GM18502 (cell line): ENCODE results near the gene ABCA2.
A peak's percentile ranks its signal among the peaks of the same experiment; 100 is the strongest.

Experiments used
- ATAC-seq: cut with Tn5 transposase; IDR thresholded peaks from one replicate; pipeline ENCODE4 v1.9.1; 2021; ENCODE audit warnings: mild to moderate bottlenecking; ENCODE audit not compliant: unreplicated experiment, poor library complexity

ABCA2 gene

GRCh38 chr9:137002646-137003041, 25.4 kb downstream of the ABCA2 start:
- ATAC-seq, result no peak

- no peak for ATAC-seq
Observed at GRCh38 chr9:137001857-137002645, 26.0 kb downstream of the ABCA2 start.

- ATAC-seq, result peak; percentile 62
Observed at GRCh38 chr9:137000177-137000930, 27.7 kb downstream of the ABCA2 start.

- ATAC-seq, result no peak
Observed at GRCh38 chr9:136997830-136998234, 30.2 kb downstream of the ABCA2 start.

GRCh38 chr9:136997371-136997770, 30.7 kb downstream of the ABCA2 start:
- no peak for ATAC-seq

GRCh38 chr9:136996361-136997292, 31.4 kb downstream of the ABCA2 start, which contains the start of gene CLIC3:
TSS of gene CLIC3 (minus strand) at chr9:136996568. CDS start at chr9:136996543, 25 bp downstream.
- no peak for ATAC-seq

GRCh38 chr9:136995772-136996311, 32.2 kb downstream of the ABCA2 start:
- no peak for ATAC-seq

GRCh38 chr9:136995362-136995761, 32.7 kb downstream of the ABCA2 start:
- no peak for ATAC-seq

- no peak for ATAC-seq
Observed at GRCh38 chr9:136994888-136995230, 33.2 kb downstream of the ABCA2 start.

GRCh38 chr9:136994180-136994887, 33.7 kb downstream of the ABCA2 start:
- ATAC-seq, result no peak

GRCh38 chr9:136992819-136993369, 35.1 kb downstream of the ABCA2 start:
- no peak for ATAC-seq

- ATAC-seq, result peak; percentile 85
Observed at GRCh38 chr9:136991993-136992818, 35.8 kb downstream of the ABCA2 start, which contains the start of gene PAXX. TSS of gene PAXX (plus strand) at chr9:136992422. CDS start at chr9:136992444, 22 bp downstream.

GRCh38 chr9:136990242-136990911, 37.7 kb downstream of the ABCA2 start:
- ATAC-seq, result no peak

GRCh38 chr9:136988872-136989271, 39.2 kb downstream of the ABCA2 start:
- no peak for ATAC-seq

- ATAC-seq, result no peak
Observed at GRCh38 chr9:136985853-136986252, 42.2 kb downstream of the ABCA2 start.

GRCh38 chr9:136985027-136985602, 42.9 kb downstream of the ABCA2 start:
- no peak for ATAC-seq

GRCh38 chr9:136984464-136985026, 43.5 kb downstream of the ABCA2 start:
- ATAC-seq, result no peak
